ENCODE data around the gene MYCL. TPM values are rescaled to one million over a fixed set of nuclear protein-coding genes. Genes with fewer than 3 reads are reported as not detected.

The MYCL gene
- polyA plus RNA-seq, 2 of the 4 experiments (the other 2 are of a cell fraction) = 0.68 to 1.3 TPM

GRCh38 chr1:39846796-39847195, 54.9 kb downstream of the MYCL start:
- 72% methylated on average over 1 of the region's 1 CpG for WGBS (ENCODE audit: missing lambda C conversion rate)
- DNase-seq (ENCODE audit: low read depth in 1 of 2, low spot score in 1 of 2) = no peak
- POLR2A ChIA-PET = no interaction called here
- FAIRE-seq = no peak
- TF ChIP-seq ELK1 (IDR thresholded peaks at IDR 0.05; ENCODE audit: low read depth, low read length) (no peak), FOSL2 (IDR thresholded peaks at IDR 0.05) (no peak), FOSL2 (CRISPR knock-in tag; IDR thresholded peaks at IDR 0.05) (no peak), EP300 (IDR thresholded peaks at IDR 0.05) (no peak), ZSCAN20 (CRISPR knock-in tag; IDR thresholded peaks at IDR 0.05) (no peak), EHMT2 (IDR thresholded peaks at IDR 0.05; ENCODE audit: low read depth) (no peak), BHLHE40 (IDR thresholded peaks at IDR 0.05; ENCODE audit: low read depth, low read length) (no peak), NR3C1 (IDR thresholded peaks at IDR 0.05) (no peak), CHD4 (IDR thresholded peaks at IDR 0.05; ENCODE audit: borderline replicate concordance) (no peak), E2F6 (IDR thresholded peaks at IDR 0.05; ENCODE audit: borderline replicate concordance, low read depth) (no peak), HOXB5 (CRISPR knock-in tag; IDR thresholded peaks at IDR 0.05) (no peak), RNF2 (IDR thresholded peaks at IDR 0.05; ENCODE audit: borderline replicate concordance, low read depth) (no peak)
- Histone ChIP-seq H3K4me3 (no peak overlapping the region), H3K27ac (no peak overlapping the region), H3K4me1 (peaks cover 3% of the 10 kb centered on the region), H3K4me2 (no peak overlapping the region), H3K9me3 (no peaks in the 10 kb centered on the region)
- CTCF ChIA-PET = interaction anchor here (1.1 to 3.7 kb wide), 7 partner anchors 10 to 128 kb away, joined by 3 to 13 read pairs (median 5); partner anchors contain the start of gene MYCL
- ATAC-seq = no peak

GRCh38 chr1:39845569-39846566, 55.8 kb downstream of the MYCL start:
- POLR2A ChIA-PET = no interaction called here
- Histone ChIP-seq H3K27ac (no peak overlapping the region), H3K9me3 (no peaks in the 10 kb centered on the region), H3K4me1 (no peaks in the 10 kb centered on the region), H3K4me2 (no peak overlapping the region), H3K4me3 (no peak overlapping the region)
- no peak for TF ChIP-seq HOXA7 (CRISPR knock-in tag; IDR thresholded peaks at IDR 0.05)
- no peak for TF ChIP-seq BHLHE40 (IDR thresholded peaks at IDR 0.05; ENCODE audit: low read depth, low read length)
- TF ChIP-seq BCL3 (IDR thresholded peaks at IDR 0.05) = no peak
- no peak for TF ChIP-seq HES2 (IDR thresholded peaks at IDR 0.05)
- no peak for TF ChIP-seq HEYL (CRISPR knock-in tag; IDR thresholded peaks at IDR 0.05)
- no peak for TF ChIP-seq RAD21 (conservative IDR thresholded peaks at IDR 0.05 in 1 of 2, IDR thresholded peaks at IDR 0.05 in 1 of 2)
- no peak for TF ChIP-seq MAFK (IDR thresholded peaks at IDR 0.05; ENCODE audit: partially characterized antibody)
- TF ChIP-seq ZNF302 (CRISPR knock-in tag; IDR thresholded peaks at IDR 0.05) = no peak
- no peak for TF ChIP-seq ATOH8 (CRISPR knock-in tag; IDR thresholded peaks at IDR 0.05; ENCODE audit: low read depth)
- FAIRE-seq (no peak), ATAC-seq (no peak), DNase-seq (ENCODE audit: low read depth in 1 of 2, low spot score in 1 of 2) (no peak)
- CTCF ChIA-PET = interaction anchor here (0.6 to 3.7 kb wide), 8 partner anchors 9 to 187 kb away, joined by 3 to 13 read pairs (median 5); partner anchors contain the start of gene MYCL
- WGBS (ENCODE audit: missing lambda C conversion rate) = 74% methylated on average over 6 of the region's 7 CpGs

Small RNA genes lying within 50 kb of the gene (small RNA-seq; reads per million reads assigned to genes)
- gene RF00019 = 0 reads per million in 6 experiments

Other genes starting within 250 kb of the MYCL start
- gene NT5C1A, start 229.8 kb downstream of the MYCL start, polyA plus RNA-seq (2011; rRNA removed) = not detected in 2 replicates
- gene NT5C1A, start 229.8 kb downstream of the MYCL start, polyA plus RNA-seq (2017; fragmentation: RNase III; extraction: RNeasy Plus Mini Kit Qiagen cat#74134 plus additional on column Dnase treatment) = not detected in 3 replicates
- gene HPCAL4, start 210.5 kb downstream of the MYCL start, polyA plus RNA-seq (2011; rRNA removed) = 0.09 TPM in 2 replicates
- 0.08 to 0.14 TPM (median 0.09 TPM) in 3 replicates for gene HPCAL4, start 210.5 kb downstream of the MYCL start, polyA plus RNA-seq (2017; fragmentation: RNase III; extraction: RNeasy Plus Mini Kit Qiagen cat#74134 plus additional on column Dnase treatment)
- 66.1 and 75.6 TPM in 2 replicates for gene PPIE, start 163.0 kb downstream of the MYCL start, polyA plus RNA-seq (2011; rRNA removed)
- 45.7 to 46.7 TPM (median 46.6 TPM) in 3 replicates for gene PPIE, start 163.0 kb downstream of the MYCL start, polyA plus RNA-seq (2017; fragmentation: RNase III; extraction: RNeasy Plus Mini Kit Qiagen cat#74134 plus additional on column Dnase treatment)
- gene OXCT2, start 130.6 kb downstream of the MYCL start, polyA plus RNA-seq (2011; rRNA removed) = 0.21 and 0.36 TPM in 2 replicates
- 0.23 to 0.41 TPM (median 0.33 TPM) in 3 replicates for gene OXCT2, start 130.6 kb downstream of the MYCL start, polyA plus RNA-seq (2017; fragmentation: RNase III; extraction: RNeasy Plus Mini Kit Qiagen cat#74134 plus additional on column Dnase treatment)
- 3.1 and 3.4 TPM in 2 replicates for gene BMP8B, start 113.1 kb downstream of the MYCL start, polyA plus RNA-seq (2011; rRNA removed)
- 2.3 to 2.7 TPM (median 2.5 TPM) in 3 replicates for gene BMP8B, start 113.1 kb downstream of the MYCL start, polyA plus RNA-seq (2017; fragmentation: RNase III; extraction: RNeasy Plus Mini Kit Qiagen cat#74134 plus additional on column Dnase treatment)
- gene TRIT1, start 18.4 kb downstream of the MYCL start, polyA plus RNA-seq (2011; rRNA removed) = 22.8 and 25.3 TPM in 2 replicates
- gene TRIT1, start 18.4 kb downstream of the MYCL start, polyA plus RNA-seq (2017; fragmentation: RNase III; extraction: RNeasy Plus Mini Kit Qiagen cat#74134 plus additional on column Dnase treatment) = 13.6 to 15.0 TPM (median 13.9 TPM) in 3 replicates
- gene MFSD2A, start 53.2 kb upstream of the MYCL start, polyA plus RNA-seq (2011; rRNA removed) = 3.1 and 3.9 TPM in 2 replicates
- gene MFSD2A, start 53.2 kb upstream of the MYCL start, polyA plus RNA-seq (2017; fragmentation: RNase III; extraction: RNeasy Plus Mini Kit Qiagen cat#74134 plus additional on column Dnase treatment) = 2.8 to 3.0 TPM (median 2.9 TPM) in 3 replicates
- 258 and 274 TPM in 2 replicates for gene CAP1, start 138.8 kb upstream of the MYCL start, polyA plus RNA-seq (2011; rRNA removed)
- gene CAP1, start 138.8 kb upstream of the MYCL start, polyA plus RNA-seq (2017; fragmentation: RNase III; extraction: RNeasy Plus Mini Kit Qiagen cat#74134 plus additional on column Dnase treatment) = 267 to 294 TPM (median 274 TPM) in 3 replicates
- 40.2 and 64.3 TPM in 2 replicates for gene PPT1, start 195.3 kb upstream of the MYCL start, polyA plus RNA-seq (2011; rRNA removed)
- 55.9 to 57.2 TPM (median 56.7 TPM) in 3 replicates for gene PPT1, start 195.3 kb upstream of the MYCL start, polyA plus RNA-seq (2017; fragmentation: RNase III; extraction: RNeasy Plus Mini Kit Qiagen cat#74134 plus additional on column Dnase treatment)

All from A549 (cell line).